NCI-H2029 (cell line): ENCODE measurements around the gene HAUS5.

ENCODE experiments used
- DNase-seq: peaks from one replicate; lab custom pipeline; 2025; lab: John Stamatoyannopoulos, UW

The HAUS5 gene

DNA sequence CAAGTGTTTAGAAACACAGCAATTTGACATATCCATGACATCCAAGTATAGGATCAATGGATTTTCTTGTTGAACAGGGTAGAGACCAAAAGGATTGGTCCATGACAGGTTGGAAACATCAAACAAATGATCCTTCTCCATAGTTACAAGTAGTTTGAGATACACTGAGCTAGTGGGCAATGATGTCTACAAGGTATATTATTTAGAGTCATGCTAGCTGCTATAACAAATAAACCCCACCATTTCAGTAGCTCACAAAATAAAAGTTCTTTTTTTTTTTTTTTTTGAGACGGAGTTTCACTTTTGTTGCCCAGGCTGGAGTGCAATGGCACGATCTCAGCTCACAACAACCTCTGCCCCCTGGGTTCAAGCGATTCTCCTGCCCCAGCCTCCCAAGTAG, 4.9 kb upstream of the HAUS5 start:
- DNase-seq = no peak

DNA sequence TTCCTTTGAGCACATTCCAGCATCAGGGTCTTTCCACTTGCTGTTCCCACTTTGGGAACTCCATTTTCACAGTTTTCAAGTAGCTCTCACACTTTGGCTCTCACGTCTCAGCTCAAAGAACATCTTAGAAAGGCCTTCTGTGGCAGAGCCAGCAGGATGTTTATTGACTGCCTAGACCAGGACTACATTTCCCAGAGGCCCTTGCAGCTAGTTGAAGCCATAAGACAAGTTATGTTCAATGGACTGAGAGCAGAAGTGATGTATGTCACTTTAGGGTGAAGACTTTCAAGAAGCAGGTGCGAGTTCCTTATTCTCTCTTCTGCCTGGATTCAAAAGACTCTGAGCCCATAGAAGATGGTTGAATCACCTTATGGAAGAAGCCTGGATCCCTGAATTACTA, 4.3 kb upstream of the HAUS5 start:
- DNase-seq = no peak

DNA sequence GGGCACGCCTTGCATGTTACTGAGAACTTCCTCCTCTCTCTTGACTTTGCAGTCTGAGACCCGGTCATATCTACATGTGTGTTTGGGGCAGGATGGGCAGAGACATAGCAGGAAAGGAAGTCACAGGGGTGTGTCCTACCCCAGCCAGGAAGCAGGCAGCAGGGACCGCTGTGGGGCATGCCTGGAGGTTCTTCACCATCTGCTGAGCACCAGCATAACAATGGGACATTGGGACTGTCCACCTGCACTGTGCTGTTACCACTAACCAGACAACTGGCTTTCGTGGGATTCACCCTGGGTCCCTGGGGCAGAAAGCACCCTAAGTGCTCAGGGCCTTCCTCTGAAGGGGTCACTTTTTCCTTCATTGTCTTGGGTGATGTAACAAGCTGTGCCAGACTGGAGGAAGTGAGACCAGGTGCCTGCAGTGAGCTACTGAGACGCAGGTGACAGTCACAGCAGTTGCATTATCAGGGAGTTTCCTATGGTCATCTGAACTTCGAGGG, 2.6 kb upstream of the HAUS5 start:
- no peak for DNase-seq

DNA sequence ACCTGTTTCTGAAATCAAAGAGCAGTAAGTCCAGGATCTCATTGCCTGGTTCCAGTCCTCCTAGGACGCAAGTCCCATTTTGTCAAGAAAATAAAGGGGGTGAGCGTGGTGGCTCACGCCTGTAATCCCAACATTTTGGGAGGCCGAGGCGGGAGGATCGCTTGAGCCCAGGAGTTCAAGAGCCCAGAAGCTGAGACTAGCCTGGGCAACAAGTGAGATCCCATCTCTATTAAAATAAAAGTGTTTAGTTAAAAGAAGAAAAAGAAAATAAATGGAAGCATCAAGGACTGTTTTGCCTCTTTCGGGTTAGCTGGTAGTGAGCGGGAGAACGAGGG, 344 bp upstream of the HAUS5 start:
- DNase-seq = no peak

DNA sequence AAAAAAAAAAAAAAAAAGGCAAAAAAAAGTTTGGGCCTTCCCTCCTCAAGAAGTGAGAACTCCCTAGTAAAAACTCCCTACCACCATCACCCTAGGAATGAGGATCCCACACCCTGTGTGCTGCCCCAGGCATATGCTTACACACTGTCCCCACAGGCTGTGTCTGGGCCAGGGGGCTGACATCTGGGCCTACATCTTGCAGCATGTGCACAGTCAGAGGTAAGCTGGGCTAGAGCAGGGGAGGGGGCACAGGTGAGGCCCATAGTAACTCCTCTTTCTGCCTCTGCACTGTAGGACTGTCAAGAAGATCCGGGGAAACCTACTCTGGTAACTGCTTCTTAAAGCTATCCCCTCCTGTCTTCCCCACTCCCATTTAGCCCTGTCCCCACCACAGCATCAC, 1.0 kb downstream of the HAUS5 start:
- no peak for DNase-seq

DNA sequence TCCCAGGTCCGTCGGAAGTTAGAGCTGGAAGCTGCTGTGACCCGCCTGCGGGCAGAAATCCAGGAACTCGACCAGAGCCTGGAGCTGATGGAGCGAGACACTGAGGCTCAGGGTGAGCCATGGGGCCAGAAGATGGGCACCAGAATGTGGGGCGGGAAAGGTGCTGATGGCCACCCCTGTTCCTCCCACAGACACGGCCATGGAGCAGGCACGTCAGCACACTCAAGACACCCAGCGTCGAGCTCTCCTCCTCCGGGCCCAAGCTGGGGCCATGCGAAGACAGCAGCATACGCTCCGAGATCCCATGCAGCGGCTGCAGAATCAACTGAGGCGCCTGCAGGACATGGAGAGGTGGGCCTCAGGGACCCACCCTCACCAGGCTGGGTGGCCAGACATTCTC, 2.5 kb downstream of the HAUS5 start:
- no peak for DNase-seq

DNA sequence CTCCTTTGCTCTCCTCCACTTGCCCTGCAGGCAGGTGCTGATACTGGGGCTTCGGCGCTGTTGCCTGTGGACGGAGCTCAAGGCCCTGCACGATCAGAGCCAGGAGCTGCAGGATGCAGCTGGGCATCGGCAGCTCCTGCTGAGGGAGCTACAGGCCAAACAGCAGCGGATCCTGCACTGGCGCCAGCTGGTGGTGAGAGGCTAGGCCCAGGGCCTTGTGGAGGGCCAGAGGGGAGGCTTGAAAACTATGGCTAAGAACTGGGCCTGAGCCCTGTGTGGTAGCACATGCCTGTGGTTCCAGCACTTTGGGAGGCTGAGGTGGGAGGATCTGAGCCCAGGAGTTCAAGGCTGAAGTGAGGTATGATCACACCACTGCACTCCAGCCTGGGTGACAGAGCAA, 6.3 kb downstream of the HAUS5 start:
- no peak for DNase-seq

DNA sequence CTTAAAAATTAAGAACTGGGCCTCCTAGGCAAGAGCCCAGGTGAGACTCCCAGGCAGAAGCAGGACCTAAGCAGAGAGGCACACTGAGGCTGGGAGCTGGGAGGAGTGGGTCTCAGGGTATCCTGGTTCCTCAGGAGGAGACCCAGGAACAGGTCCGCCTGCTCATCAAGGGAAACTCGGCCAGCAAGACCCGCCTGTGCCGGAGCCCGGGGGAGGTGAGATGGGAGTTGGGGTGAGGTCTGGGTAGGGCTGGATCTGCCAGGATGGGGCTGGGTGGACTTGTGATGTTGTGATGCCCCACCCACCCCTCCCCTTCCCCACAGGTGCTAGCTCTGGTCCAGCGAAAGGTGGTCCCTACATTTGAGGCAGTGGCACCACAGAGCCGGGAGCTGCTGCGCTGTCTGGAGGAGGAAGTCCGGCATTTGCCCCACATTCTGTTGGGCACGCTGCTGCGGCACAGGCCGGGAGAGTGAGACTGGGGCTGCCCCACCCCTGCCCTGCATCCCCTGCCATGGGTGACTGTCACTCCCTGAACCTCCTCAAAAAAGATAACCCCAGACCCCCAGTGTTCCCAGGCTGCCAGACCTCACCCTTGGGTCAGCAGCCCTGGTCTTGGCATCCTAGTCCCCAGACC, 6.9 kb downstream of the HAUS5 start:
- DNase-seq = no peak

DNA sequence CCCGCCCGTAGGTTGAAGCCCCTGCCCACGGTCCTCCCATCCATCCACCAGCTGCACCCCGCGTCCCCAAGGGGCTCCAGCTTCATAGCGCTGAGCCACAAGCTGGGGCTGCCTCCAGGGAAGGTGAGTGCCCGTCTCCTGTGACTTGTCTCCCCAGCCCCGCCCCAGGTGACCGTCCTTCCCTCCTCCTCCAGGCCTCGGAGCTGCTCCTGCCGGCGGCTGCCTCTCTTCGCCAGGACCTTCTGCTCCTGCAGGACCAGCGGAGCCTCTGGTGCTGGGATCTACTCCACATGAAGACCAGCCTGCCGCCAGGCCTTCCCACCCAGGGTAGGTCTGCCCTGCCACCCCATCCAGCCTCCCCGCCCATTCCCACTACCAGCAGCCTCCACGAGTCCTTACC, 7.5 kb downstream of the HAUS5 start:
- no peak for DNase-seq

DNA sequence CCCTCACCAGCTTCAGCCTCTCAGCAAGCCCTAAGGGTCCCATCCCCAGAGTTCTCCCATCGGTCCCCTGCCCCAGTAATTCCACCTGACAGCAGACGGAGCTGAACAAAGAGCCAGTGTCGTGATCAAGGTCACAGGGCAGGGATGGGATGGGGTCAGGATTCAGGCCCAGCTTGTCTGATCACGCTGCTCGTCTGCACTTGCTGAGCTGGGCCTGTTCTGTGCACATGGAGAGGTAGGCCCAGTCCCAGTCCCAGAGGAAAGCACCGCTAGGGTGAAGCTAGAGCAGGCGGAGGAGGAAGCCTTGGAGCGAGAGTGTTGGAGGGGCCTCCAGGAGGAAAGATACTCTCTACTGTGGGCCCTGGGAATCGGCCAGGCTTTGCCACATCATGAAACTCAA, 9.2 kb downstream of the HAUS5 start:
- DNase-seq = no peak

DNA sequence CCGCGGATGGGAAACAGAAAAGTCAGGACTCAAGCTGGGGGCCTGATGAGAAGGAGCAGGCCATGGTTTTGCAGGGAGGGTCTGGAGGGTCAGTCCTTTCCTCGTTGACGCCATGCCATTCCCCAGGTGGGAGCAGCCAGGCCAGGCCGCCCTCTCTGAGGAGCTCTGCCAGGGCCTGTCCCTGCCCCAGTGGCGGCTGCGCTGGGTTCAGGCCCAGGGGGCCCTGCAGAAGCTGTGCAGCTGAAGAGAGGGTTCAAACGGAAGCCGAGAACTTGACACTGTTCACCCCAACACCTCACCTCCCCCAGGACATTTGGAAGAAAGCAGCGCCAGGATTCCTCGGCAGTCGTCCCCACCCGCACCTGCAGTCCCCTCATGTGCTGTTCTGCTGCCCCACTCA, 10.2 kb downstream of the HAUS5 start:
- no peak for DNase-seq

DNA sequence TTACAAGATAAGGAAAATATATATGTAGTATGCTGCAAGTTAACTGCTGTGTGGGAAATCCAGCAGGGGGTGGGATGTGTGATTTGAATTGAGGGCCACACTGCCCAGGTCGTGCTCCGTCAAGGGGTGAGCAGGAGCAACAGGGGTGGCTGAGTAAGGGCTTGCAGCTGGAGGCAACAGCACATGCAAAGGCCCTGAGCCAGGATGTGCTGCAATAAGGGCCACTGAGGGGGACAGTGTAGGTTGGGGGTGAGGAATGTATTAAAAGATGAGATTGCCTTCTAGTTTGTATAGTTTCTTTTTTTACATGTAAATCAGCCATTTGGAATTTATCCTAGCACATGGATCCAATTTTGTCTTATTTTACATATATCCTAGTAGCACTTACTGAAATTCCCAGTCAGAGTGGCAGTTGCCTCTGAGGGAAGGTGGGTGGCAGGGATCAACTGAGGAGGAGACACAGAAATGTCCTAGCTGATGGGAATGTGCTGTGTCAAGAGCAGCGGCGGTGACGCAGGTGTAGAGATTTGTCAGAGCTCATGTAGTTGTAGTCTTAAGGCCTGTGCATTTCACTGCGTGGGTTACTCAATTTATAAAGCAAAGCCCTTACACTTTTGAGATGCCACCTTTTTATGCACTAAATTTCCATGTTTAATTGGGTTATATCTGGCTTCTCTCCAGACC, 10.9 kb downstream of the HAUS5 start:
- no peak for DNase-seq

DNA sequence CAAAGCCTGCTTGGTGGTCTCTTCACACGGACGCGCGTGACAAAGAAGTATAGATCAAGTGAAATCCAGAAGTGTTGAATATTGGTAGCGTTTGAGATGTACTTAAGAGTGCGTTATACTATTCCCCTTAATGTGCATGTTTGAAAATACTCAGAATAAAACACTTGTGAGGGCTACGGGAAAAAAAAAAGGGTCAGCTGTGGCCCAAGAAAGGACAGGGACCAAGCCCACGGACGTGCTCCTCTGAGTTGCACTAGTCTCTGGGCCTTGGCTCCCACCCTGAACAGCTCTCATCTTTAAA, 15.7 kb downstream of the HAUS5 start:
- no peak for DNase-seq

DNA sequence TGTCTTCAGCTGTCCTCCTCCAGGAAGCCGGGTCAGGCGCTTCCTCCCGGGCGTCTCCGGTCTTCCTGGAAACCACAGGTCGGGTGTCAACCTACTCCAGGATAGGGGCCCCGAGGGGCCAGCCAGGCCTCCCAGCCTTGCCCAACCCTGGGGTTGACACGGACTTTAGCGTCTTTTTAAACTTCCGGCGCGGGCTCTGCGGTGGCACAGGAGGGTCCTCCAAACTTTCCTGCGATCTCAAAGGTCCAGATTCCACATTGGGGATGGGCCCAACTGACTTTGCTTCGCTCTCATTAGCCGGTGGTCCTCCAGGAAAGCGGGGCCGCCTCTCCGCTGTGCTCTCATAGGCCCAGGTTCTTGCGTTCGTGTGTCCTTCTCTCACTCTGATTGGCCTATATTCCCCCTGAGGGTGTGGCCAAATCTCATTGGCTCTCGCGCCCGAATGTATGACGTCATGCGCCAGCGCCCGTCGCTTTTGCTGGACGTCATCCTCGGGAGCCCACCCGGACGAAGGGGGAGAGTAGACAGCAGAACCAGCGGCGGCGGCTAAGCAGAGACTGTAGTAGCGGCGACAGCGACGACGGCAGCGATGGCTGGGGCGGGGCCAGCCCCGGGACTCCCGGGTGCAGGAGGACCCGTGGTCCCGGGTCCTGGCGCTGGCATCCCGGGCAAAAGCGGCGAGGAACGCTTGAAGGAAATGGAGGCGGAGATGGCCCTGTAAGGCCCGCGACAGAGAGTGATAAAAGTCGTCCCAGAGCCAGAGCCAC, 16.2 kb downstream of the HAUS5 start, which contains the start of gene RBM42:
Gene RBM42, plus strand, starts transcription at position 472 of the 767 bp plus-strand sequence. Its CDS starts 118 bp downstream, at position 590.
- DNase-seq = peak; percentile 96

DNA sequence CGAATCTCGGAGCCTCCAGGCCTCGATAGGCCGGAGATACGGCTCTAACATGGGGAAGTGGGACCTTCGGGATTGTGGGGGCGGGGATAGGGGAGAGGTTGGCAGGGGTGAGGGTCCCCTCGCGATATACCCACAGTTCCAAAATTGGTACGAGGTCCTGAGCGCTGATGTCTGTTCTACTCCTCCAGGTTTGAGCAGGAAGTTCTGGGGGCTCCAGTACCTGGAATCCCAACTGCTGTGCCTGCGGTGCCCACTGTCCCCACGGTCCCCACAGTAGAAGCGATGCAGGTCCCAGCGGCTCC, 16.7 kb downstream of the HAUS5 start:
- DNase-seq = no peak

DNA sequence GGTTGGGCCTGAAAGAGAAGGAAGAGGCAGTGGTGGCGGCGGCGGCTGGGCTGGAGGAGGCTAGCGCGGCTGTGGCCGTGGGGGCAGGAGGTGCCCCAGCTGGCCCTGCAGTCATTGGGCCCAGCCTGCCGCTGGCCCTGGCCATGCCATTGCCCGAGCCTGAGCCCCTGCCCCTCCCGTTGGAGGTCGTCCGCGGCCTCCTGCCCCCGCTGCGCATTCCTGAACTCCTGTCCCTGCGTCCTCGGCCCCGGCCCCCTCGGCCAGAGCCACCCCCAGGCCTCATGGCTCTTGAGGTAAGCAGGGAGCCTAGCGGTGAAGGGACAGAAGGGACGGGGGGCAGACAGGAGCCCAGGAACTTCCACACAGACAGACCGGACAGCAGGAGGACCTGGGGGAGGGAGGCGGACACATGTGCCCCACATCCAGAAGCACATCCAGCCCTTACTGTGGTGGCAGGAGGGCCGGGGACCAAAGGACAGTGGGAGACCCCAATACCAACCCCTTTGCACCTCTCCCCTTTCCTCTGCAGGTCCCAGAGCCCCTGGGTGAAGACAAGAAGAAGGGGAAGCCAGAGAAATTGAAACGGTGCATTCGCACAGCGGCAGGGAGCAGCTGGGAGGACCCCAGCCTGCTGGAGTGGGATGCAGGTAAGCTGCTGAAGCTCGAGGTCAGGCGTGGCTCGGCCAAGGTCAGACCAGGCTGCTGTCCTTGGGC, 21.3 kb downstream of the HAUS5 start:
- no peak for DNase-seq

DNA sequence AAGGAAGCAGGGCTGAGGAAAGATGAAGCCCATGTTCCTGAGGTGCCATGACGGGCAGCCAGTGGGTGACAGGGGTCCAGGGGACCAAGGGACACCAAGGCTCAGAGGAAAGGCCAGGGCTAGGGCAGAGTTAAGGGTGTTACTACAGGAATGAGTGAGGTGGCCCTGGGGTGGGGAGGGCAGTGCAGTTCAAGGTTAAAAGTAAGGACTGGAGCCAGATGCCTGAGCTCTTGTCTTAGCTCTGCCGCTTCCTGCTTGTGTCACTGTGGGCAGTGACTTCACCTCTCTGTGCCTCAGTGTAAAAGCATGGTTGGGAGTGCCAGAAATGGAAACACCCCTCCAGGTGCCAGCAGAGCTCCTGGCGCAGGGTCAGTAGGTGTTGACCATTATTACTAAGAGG, 24.1 kb downstream of the HAUS5 start:
- DNase-seq = no peak

DNA sequence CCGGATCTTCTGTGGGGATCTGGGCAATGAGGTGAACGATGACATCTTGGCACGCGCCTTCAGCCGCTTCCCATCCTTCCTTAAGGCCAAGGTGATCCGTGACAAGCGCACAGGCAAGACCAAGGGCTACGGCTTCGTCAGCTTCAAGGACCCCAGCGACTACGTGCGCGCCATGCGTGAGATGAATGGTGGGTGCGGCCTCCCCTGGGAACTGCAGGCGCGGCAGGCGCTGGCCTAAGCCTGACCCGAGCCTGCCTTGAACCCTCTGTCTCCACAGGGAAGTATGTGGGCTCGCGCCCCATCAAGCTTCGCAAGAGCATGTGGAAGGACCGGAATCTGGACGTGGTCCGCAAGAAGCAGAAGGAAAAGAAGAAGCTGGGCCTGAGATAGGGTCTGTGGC, 24.6 kb downstream of the HAUS5 start:
- DNase-seq = no peak

DNA sequence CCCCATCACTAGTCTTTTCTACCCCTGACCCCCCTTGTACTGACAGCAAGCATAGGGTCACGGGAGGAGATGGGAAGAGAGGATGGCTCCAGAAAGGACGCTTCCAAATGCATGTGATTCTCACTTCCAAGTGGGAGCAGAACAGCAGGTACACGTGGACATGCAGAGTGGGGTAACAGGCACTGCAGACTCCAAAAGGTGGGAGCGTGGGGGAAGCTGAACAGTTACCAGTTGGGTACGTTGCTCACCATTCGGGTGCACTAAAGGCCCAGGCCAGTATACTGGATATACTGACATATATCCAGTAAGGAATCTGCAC, 26.7 kb downstream of the HAUS5 start:
- no peak for DNase-seq

DNA sequence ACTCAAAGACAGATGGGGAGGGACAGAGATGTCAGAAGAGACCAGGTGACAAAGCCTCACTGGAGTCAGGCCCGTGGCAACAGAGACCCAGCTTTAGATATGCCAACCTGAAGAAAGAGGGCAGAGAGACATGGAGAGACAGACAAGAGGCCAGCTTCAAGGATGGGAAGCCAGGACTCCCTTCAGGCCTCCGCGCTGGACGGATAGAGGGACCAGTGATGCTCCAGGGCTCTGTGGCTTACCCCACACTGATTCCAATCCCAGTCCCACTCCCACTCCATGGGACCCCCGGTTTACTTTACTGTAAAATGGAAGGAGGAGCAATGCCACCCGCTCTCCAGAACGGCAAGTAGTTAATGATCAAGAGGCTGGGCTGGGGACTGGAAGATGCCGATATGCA, 27.3 kb downstream of the HAUS5 start:
- no peak for DNase-seq

DNA sequence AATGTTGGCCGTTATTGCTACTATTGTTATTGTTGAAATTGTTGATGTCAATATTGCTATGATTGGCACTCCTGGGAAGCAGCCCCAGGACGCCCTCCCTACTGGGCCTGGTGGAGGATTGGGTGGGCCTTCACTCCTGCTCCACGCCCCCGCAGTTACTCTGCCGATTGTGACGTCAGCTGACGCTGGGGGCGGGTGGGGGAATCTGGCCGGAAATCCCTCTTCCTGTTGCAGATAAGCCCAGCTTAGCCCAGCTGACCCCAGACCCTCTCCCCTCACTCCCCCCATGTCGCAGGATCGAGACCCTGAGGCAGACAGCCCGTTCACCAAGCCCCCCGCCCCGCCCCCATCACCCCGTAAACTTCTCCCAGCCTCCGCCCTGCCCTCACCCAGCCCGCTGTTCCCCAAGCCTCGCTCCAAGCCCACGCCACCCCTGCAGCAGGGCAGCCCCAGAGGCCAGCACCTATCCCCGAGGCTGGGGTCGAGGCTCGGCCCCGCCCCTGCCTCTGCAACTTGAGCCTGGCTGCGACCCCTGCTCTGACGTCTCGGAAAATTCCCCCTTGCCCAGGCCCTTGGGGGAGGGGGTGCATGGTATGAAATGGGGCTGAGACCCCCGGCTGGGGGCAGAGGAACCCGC, 29.1 kb downstream of the HAUS5 start, which contains the start of gene ETV2:
Gene ETV2, plus strand, starts transcription at position 231 of the 637 bp plus-strand sequence. CDS start 716 bp downstream, outside the sequence.
- DNase-seq = no peak

DNA sequence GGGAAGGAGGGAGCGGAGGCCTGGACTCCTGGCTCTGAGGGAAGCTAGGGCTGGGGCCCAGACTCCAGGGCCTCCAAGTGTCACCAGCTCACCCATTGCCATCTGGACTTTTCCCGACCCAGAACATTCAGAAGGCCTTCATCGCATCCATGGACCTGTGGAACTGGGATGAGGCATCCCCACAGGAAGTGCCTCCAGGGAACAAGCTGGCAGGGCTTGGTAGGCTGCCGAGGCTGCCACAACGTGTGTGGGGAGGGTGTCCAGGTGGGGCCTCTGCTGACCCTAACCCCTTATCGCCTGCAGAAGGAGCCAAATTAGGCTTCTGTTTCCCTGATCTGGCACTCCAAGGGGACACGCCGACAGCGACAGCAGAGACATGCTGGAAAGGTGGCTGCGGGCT, 29.8 kb downstream of the HAUS5 start:
- DNase-seq = no peak
